ENCODE data around the gene SMAD6. TPM values are rescaled to one million over a fixed set of nuclear protein-coding genes. Genes with fewer than 3 reads are reported as not detected.

The SMAD6 gene
- total and polyA plus RNA-seq, 9 of the 15 experiments (the other 6 are each of a cell fraction or from before 2014, with no cell fraction given) = 0.10 to 15.5 (median 3.7) TPM

GRCh38 chr15:66715720-66716655 is 14.0 kb downstream of the SMAD6 start:
- H3K27ac ChIP-seq (ENCODE audit: extremely low read depth, low read depth, low read length) = no peak overlapping the region
- ChIA-PET CTCF (ENCODE audit: low intra/inter-chr PET ratio) (interaction anchor here (0.7 kb wide), 1 partner anchor 85 kb away, joined by 3 read pairs; no protein-coding TSS in a partner anchor), POLR2A (no interaction called here)
- H3K4me1 ChIP-seq (replicated peaks in 1 of 2; ENCODE audit: control insufficient read depth in 2 of 2, insufficient read depth in 2 of 2, low read length in 2 of 2) = peaks cover 28 to 29% of the 10 kb centered on the region in 2 experiments; a peak in 4 of 5 replicates
- H3K27me3 ChIP-seq (ENCODE audit: control insufficient read depth in 2 of 2, insufficient read depth in 2 of 2, low read length in 2 of 2) = no peaks in the 10 kb centered on the region
- H3K9me3 ChIP-seq (replicated peaks; ENCODE audit: control insufficient read depth, insufficient read depth, low read depth, low read length) = no peaks in the 10 kb centered on the region
- peaks cover 8% of the 10 kb centered on the region; the same call in 1 of the 2 replicates for H4K20me1 ChIP-seq (replicated peaks; ENCODE audit: control insufficient read depth, insufficient read depth, low read length)
- no TSS peak for BruUV-seq (replicated peaks)
- 72% methylated on average over 14 of the region's 15 CpGs for WGBS (ENCODE audit: insufficient coverage, low coverage, missing lambda C conversion rate)
- no peak overlapping the region for H2AFZ ChIP-seq (ENCODE audit: low read depth, low read length)
- no peak overlapping the region for H3K4me3 ChIP-seq
- no peak for DNase-seq (ENCODE audit: extremely low read depth in 1 of 4, low spot score in 3 of 4)
- no peak for FAIRE-seq
- intact Hi-C loops (cut with micrococcal nuclease) = no loop called here
- no peak for ATAC-seq
- in situ Hi-C loops (cut with MboI) = no loop called here
- peaks cover 65% of the 10 kb centered on the region for H3K36me3 ChIP-seq (ENCODE audit: control insufficient read depth, insufficient read depth, low read length)
- TF ChIP-seq C11orf30 (IDR thresholded peaks at IDR 0.05; ENCODE audit: low read depth) = peak; percentile 35; the same call in 1 of the 2 replicates
- no peak for TF ChIP-seq RBM15 (IDR thresholded peaks at IDR 0.05; ENCODE audit: insufficient read depth, low read length)
- TF ChIP-seq ZNF316 (IDR thresholded peaks at IDR 0.05) = peak; percentile 62
- H3K4me2 ChIP-seq (ENCODE audit: insufficient read depth, low read length) = no peak overlapping the region
- peaks cover 25% of the 10 kb centered on the region for H3K79me2 ChIP-seq (ENCODE audit: control insufficient read depth, insufficient read depth, low read length)
- H3K9ac ChIP-seq (ENCODE audit: insufficient read depth in 1 of 2, low read depth in 2 of 2, low read length in 2 of 2) = no peak overlapping the region
- no peaks in the 10 kb centered on the region for H3K9me1 ChIP-seq (ENCODE audit: control insufficient read depth, insufficient read depth, low read length)

GRCh38 chr15:66716656-66717020 is 14.6 kb downstream of the SMAD6 start:
- no TSS peak for BruUV-seq (replicated peaks)
- peaks cover 32% of the 10 kb centered on the region for H3K79me2 ChIP-seq (ENCODE audit: control insufficient read depth, insufficient read depth, low read length)
- no peaks in the 10 kb centered on the region for H3K27me3 ChIP-seq (ENCODE audit: control insufficient read depth in 2 of 2, insufficient read depth in 2 of 2, low read length in 2 of 2)
- no peak for FAIRE-seq
- 53% methylated on average over 4 of the region's 4 CpGs for WGBS (ENCODE audit: insufficient coverage, low coverage, missing lambda C conversion rate)
- intact Hi-C loops (cut with micrococcal nuclease) = no loop called here
- H3K9ac ChIP-seq (ENCODE audit: insufficient read depth in 1 of 2, low read depth in 2 of 2, low read length in 2 of 2) = no peak overlapping the region
- ChIA-PET POLR2A (interaction anchor here (0.6 kb wide), 1 partner anchor 637 kb away, joined by 3 read pairs; no protein-coding TSS in a partner anchor), CTCF (ENCODE audit: low intra/inter-chr PET ratio) (no interaction called here)
- H4K20me1 ChIP-seq (replicated peaks; ENCODE audit: control insufficient read depth, insufficient read depth, low read length) = peaks cover 8% of the 10 kb centered on the region; the same call in 1 of the 2 replicates
- peaks cover 63% of the 10 kb centered on the region for H3K36me3 ChIP-seq (ENCODE audit: control insufficient read depth, insufficient read depth, low read length)
- peaks cover 34 to 35% of the 10 kb centered on the region in 2 experiments; a peak in 4 of 5 replicates for H3K4me1 ChIP-seq (replicated peaks in 1 of 2; ENCODE audit: control insufficient read depth in 2 of 2, insufficient read depth in 2 of 2, low read length in 2 of 2)
- no peak overlapping the region for H3K4me3 ChIP-seq
- H3K9me1 ChIP-seq (ENCODE audit: control insufficient read depth, insufficient read depth, low read length) = no peaks in the 10 kb centered on the region
- H3K27ac ChIP-seq (ENCODE audit: extremely low read depth, low read depth, low read length) = no peak overlapping the region
- DNase-seq (ENCODE audit: extremely low read depth in 1 of 4, low spot score in 3 of 4) = no peak
- H3K4me2 ChIP-seq (ENCODE audit: insufficient read depth, low read length) = no peak overlapping the region
- H3K9me3 ChIP-seq (replicated peaks; ENCODE audit: control insufficient read depth, insufficient read depth, low read depth, low read length) = no peaks in the 10 kb centered on the region
- in situ Hi-C loops (cut with MboI) = no loop called here
- H2AFZ ChIP-seq (ENCODE audit: low read depth, low read length) = no peak overlapping the region
- ATAC-seq = no peak
- TF ChIP-seq CUX1 (CRISPR knock-in tag; IDR thresholded peaks at IDR 0.05) (no peak), MED1 (CRISPR knock-in tag; IDR thresholded peaks at IDR 0.05; ENCODE audit: borderline replicate concordance) (no peak), NFRKB (IDR thresholded peaks at IDR 0.05; ENCODE audit: low read depth) (no peak), SMAD4 (CRISPR knock-in tag; conservative IDR thresholded peaks at IDR 0.05) (no peak), ZKSCAN3 (CRISPR knock-in tag; IDR thresholded peaks at IDR 0.05) (no peak), SAFB2 (IDR thresholded peaks at IDR 0.05; ENCODE audit: borderline replicate concordance, low read depth, low read length, severe bottlenecking) (no peak), HMGN3 (IDR thresholded peaks at IDR 0.05; ENCODE audit: borderline replicate concordance, extremely low read depth, insufficient read length, low read depth, low read length) (no peak)

Data from K562 (cell line).